LNCaP clone FGC (cell line): ENCODE data around the gene ARHGAP30.
"Not testable (repeated sequence)": the region's sequence is repeated elsewhere in the genome, so short reads cannot be mapped to it uniquely, and the experiment has no call there.

Experiments
- DNase-seq: peaks from one replicate; pipeline ENCODE4 v3.0.0-alpha.2; 2011; ENCODE audit warnings: low read depth
- H3K4me3 ChIP-seq: 2 replicates; pipeline ENCODE4 v1.5.1; 2011; ENCODE audit warnings: mild to moderate bottlenecking, low read depth, low read length, control low read depth
- CTCF ChIP-seq: IDR thresholded peaks from 2 replicates; pipeline ENCODE4 v1.5.1; 2012; ENCODE audit warnings: mild to moderate bottlenecking; ENCODE audit not compliant: control insufficient read depth, insufficient read depth; ENCODE audit errors: extremely low read depth

The ARHGAP30 gene

GRCh38 chr1:161070761-161071160, 1.1 kb upstream of the ARHGAP30 start:
- DNase-seq: no peak
- no peak for TF ChIP-seq CTCF
- H3K4me3 ChIP-seq: no peak overlapping the region

- no peak for TF ChIP-seq CTCF
- no peak overlapping the region for H3K4me3 ChIP-seq
- DNase-seq: no peak
Observed at GRCh38 chr1:161069241-161069640, 450 bp downstream of the ARHGAP30 start.

GRCh38 chr1:161068306-161069234, 1.1 kb downstream of the ARHGAP30 start:
- no peak overlapping the region for H3K4me3 ChIP-seq
- no peak for TF ChIP-seq CTCF
- DNase-seq: no peak

GRCh38 chr1:161066694-161067093, 3.0 kb downstream of the ARHGAP30 start:
- TF ChIP-seq CTCF: no peak
- no peak for DNase-seq

GRCh38 chr1:161065681-161066080, 4.0 kb downstream of the ARHGAP30 start:
- H3K4me3 ChIP-seq, DNase-seq: not testable (repeated sequence)

More at GRCh38 chr1:161066694-161067093, 3.0 kb downstream of the ARHGAP30 start:
- H3K4me3 ChIP-seq: no peak overlapping the region

GRCh38 chr1:161063936-161064335, 5.8 kb downstream of the ARHGAP30 start:
- not testable (repeated sequence) for H3K4me3 ChIP-seq, DNase-seq

GRCh38 chr1:161061419-161061818, 8.3 kb downstream of the ARHGAP30 start:
- no peak for TF ChIP-seq CTCF
- no peak for DNase-seq
- no peak overlapping the region for H3K4me3 ChIP-seq

GRCh38 chr1:161059293-161059692, 10.4 kb downstream of the ARHGAP30 start:
- no peak overlapping the region for H3K4me3 ChIP-seq
- DNase-seq: no peak
- no peak for TF ChIP-seq CTCF
